A673 (cell line): ENCODE results near the gene CCDC88C. TPM values are rescaled to one million over a fixed set of nuclear protein-coding genes. Genes with fewer than 3 reads are reported as not detected.

ENCODE experiments used
- BruUV-seq: library from RNA; stranded (reverse); fragments of 400-500 nt; replicated peaks from 2 replicates; lab custom pipeline; 2021; lab: Mats Ljungman, UMichigan
- CTCF ChIA-PET: fragments of 300-600 bp; sonication (Branson Sonifier 250); formaldehyde crosslinking; loops from one replicate; lab custom pipeline; 2022; ENCODE audit warnings: antibody characterized with exemption; lab: Charles Lee
- POLR2A ChIA-PET: fragments of 300-600 bp; sonication (Branson Sonifier 250); formaldehyde crosslinking; loops from one replicate; lab custom pipeline; 2022; ENCODE audit warnings: antibody characterized with exemption; ENCODE audit not compliant: low non-redundant PET; lab: Charles Lee
- DNase-seq: peaks from one replicate; pipeline ENCODE4 v3.0.0-alpha.2; 2015; ENCODE audit warnings: low spot score
- H3K27ac ChIP-seq: fragments of 200-600 bp; sonication (generic); 2 replicates; pipeline ENCODE4 v1.5.1; 2016; ENCODE audit warnings: mixed run types, low read depth, mild to moderate bottlenecking, mixed read lengths, antibody characterized with exemption, low read length; ENCODE audit not compliant: poor library complexity, severe bottlenecking
- H3K27me3 ChIP-seq: fragments of 200-600 bp; sonication (generic); replicated peaks from 2 replicates; pipeline ENCODE4 v1.6.1; 2017; ENCODE audit warnings: mixed run types, low read depth, mild to moderate bottlenecking, mixed read lengths, antibody characterized with exemption, low read length; ENCODE audit not compliant: insufficient read depth, poor library complexity
- H3K36me3 ChIP-seq: fragments of 200-600 bp; sonication (generic); 2 replicates; pipeline ENCODE4 v1.6.1; 2016; ENCODE audit warnings: mixed run types, mild to moderate bottlenecking, mixed read lengths, antibody characterized with exemption, low read length; ENCODE audit not compliant: insufficient read depth, poor library complexity, severe bottlenecking
- H3K4me1 ChIP-seq: fragments of 200-600 bp; sonication (generic); 2 replicates; pipeline ENCODE4 v1.6.1; 2017; ENCODE audit warnings: mixed run types, mild to moderate bottlenecking, mixed read lengths, antibody characterized with exemption, low read length; ENCODE audit not compliant: insufficient read depth, poor library complexity, severe bottlenecking
- H3K4me3 ChIP-seq: fragments of 200-600 bp; sonication (generic); 2 replicates; pipeline ENCODE4 v1.5.1; 2016; ENCODE audit warnings: low read depth, mixed run types, mild to moderate bottlenecking, mixed read lengths, low read length; ENCODE audit not compliant: poor library complexity, severe bottlenecking
- H3K9me3 ChIP-seq: fragments of 200-600 bp; sonication (generic); 2 replicates; pipeline ENCODE4 v1.6.1; 2016; ENCODE audit warnings: mixed run types, low read depth, mild to moderate bottlenecking, mixed read lengths, antibody characterized with exemption, low read length; ENCODE audit not compliant: poor library complexity, severe bottlenecking
- CTCF ChIP-seq: fragments of 300-800, 200-600 bp; sonication (generic); conservative IDR thresholded peaks from 2 replicates; pipeline ENCODE4 v1.5.1; 2017; ENCODE audit warnings: low read depth, mild to moderate bottlenecking, antibody characterized with exemption, low read length, moderate library complexity, mixed read lengths
- EZH2 ChIP-seq: fragments of 200-600 bp; sonication (generic); IDR thresholded peaks from 2 replicates; pipeline ENCODE4 v1.6.1; 2017; ENCODE audit warnings: borderline replicate concordance, low read depth, mild to moderate bottlenecking, mixed read lengths, antibody characterized with exemption, low read length; ENCODE audit not compliant: poor library complexity, severe bottlenecking
- intact Hi-C: fragments of 100-400 bp; cut with micrococcal nuclease; formaldehyde crosslinking; loops from one replicate; pipeline ENCODE4 v1.10.0; 2022; ENCODE audit not compliant: unreplicated experiment
- total RNA-seq: library from RNA; stranded (reverse); gene quantifications from 2 replicates; pipeline ENCODE4 v1.2.3, GENCODE V29; 2021

CCDC88C gene
- total RNA-seq, 1 experiment from 2014 or later = 49.1 TPM

GRCh38 chr14:91329486-91330014 is 88.1 kb downstream of the CCDC88C start:
- Histone ChIP-seq H3K4me1 (peaks cover 2% of the 10 kb centered on the region), H3K27me3 (no peaks in the 10 kb centered on the region), H3K36me3 (peaks cover 1% of the 10 kb centered on the region), H3K27ac (no peak overlapping the region), H3K4me3 (no peak overlapping the region), H3K9me3 (no peaks in the 10 kb centered on the region)
- BruUV-seq = no TSS peak
- no peak for TF ChIP-seq CTCF
- TF ChIP-seq EZH2 = no peak
- intact Hi-C loops = no loop called here
- POLR2A ChIA-PET = no interaction called here
- no peak for DNase-seq
- CTCF ChIA-PET = no interaction called here

- ChIA-PET CTCF (no interaction called here), POLR2A (no interaction called here)
- H3K36me3 ChIP-seq = peaks cover 4% of the 10 kb centered on the region
- no peaks in the 10 kb centered on the region for H3K27me3 ChIP-seq
- intact Hi-C loops = no loop called here
- H3K4me1 ChIP-seq = peaks cover 13% of the 10 kb centered on the region
- BruUV-seq = no TSS peak
- DNase-seq = no peak
- no peaks in the 10 kb centered on the region for H3K9me3 ChIP-seq
- TF ChIP-seq CTCF (no peak), EZH2 (no peak)
- H3K27ac ChIP-seq = no peak overlapping the region
- no peak overlapping the region for H3K4me3 ChIP-seq
Observed at GRCh38 chr14:91328313-91329050, 89.1 kb downstream of the CCDC88C start.

GRCh38 chr14:91327661-91328312 is 89.8 kb downstream of the CCDC88C start:
- no peaks in the 10 kb centered on the region for H3K27me3 ChIP-seq
- ChIA-PET POLR2A (no interaction called here), CTCF (no interaction called here)
- DNase-seq = no peak
- intact Hi-C loops = no loop called here
- H3K36me3 ChIP-seq = peaks cover 4% of the 10 kb centered on the region
- H3K27ac ChIP-seq = no peak overlapping the region
- peaks cover 15% of the 10 kb centered on the region for H3K4me1 ChIP-seq
- no TSS peak for BruUV-seq
- no peak for TF ChIP-seq EZH2
- TF ChIP-seq CTCF = no peak
- H3K9me3 ChIP-seq = no peaks in the 10 kb centered on the region
- no peak overlapping the region for H3K4me3 ChIP-seq
